ENCODE results near the gene TUBB3.

Gene TUBB3

DNA sequence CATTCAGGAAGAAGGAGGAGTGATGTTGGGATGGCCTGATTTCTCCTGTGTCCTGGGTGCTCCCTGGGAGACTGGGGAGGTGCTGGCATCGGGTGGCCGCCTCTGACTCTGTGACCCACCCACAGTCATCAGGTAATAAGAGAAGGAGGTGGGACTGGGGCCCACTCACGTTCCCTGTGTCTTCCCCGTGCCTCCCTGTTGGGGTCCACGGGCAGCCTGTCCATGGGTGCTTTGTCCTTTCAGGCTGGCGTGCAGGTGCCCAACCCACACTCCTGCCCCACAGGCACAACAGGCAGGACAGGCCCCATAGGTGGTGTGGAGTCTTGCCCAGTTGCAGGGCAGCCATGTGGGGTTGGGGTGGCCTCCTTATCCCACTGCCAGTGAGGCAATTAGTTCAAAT, 29.4 kb downstream of the TUBB3 start:
- ATAC-seq: no peak
- TF ChIP-seq, protein P1, sequence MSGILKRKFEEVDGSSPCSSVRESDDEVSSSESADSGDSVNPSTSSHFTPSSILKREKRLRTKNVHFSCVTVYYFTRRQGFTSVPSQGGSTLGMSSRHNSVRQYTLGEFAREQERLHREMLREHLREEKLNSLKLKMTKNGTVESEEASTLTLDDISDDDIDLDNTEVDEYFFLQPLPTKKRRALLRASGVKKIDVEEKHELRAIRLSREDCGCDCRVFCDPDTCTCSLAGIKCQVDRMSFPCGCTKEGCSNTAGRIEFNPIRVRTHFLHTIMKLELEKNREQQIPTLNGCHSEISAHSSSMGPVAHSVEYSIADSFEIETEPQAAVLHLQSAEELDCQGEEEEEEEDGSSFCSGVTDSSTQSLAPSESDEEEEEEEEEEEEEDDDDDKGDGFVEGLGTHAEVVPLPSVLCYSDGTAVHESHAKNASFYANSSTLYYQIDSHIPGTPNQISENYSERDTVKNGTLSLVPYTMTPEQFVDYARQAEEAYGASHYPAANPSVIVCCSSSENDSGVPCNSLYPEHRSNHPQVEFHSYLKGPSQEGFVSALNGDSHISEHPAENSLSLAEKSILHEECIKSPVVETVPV (CRISPR knock-in tag; IDR thresholded peaks at IDR 0.05): no peak
- no peak for TF ChIP-seq ISL1 (CRISPR knock-in tag; IDR thresholded peaks at IDR 0.05)
- no peak for TF ChIP-seq ESRRG (CRISPR knock-in tag; IDR thresholded peaks at IDR 0.05)
- no peak for TF ChIP-seq ARNTL (CRISPR knock-in tag; IDR thresholded peaks at IDR 0.05; ENCODE audit: borderline replicate concordance, low read depth)
- no peak for TF ChIP-seq RARB (CRISPR knock-in tag; IDR thresholded peaks at IDR 0.05)
- no peak for TF ChIP-seq TOX (CRISPR knock-in tag; IDR thresholded peaks at IDR 0.05; ENCODE audit: borderline replicate concordance)
- TF ChIP-seq OSR1 (CRISPR knock-in tag; IDR thresholded peaks at IDR 0.05): no peak
- TF ChIP-seq BACH2 (CRISPR knock-in tag; IDR thresholded peaks at IDR 0.05; ENCODE audit: borderline replicate concordance): no peak

DNA sequence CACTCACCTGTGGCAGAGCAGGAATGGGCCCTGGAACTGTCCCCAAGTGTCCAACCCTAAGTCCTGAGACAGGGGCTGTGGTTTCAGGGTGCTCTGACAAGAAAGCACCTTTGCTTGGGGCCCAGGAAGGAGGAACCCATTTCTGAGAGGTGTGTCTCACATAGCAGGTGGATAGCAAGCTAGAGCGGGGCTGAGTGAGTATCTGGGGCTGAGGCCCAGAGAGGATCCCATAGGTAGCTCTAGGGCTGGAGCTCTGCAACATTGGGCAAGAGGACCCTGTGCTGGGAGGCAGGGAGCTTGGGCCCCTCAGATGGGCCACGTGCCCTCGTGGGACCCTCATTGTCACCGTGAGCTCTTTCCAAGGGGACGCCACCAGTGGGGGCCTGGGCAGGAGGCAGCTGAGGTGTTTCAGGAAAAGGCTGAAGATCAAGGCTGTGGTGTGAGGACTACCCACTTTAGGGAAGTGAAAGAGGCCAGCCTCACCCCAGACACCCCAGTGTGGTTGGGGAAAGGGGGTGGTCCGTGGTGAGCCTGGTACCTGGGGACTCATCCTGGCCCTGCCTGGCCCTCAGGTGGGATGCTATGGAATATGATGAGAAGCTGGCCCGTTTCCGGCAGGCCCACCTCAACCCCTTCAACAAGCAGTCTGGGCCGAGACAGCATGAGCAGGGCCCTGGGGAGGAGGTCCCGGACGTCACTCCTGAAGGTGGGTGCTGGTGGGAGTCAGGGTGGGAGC, 30.7 kb downstream of the TUBB3 start:
- no peak for ATAC-seq
- TF ChIP-seq ESRRG (CRISPR knock-in tag; IDR thresholded peaks at IDR 0.05) (no peak), ZFP30 (CRISPR knock-in tag; IDR thresholded peaks at IDR 0.05) (no peak), PPARA (CRISPR knock-in tag; IDR thresholded peaks at IDR 0.05; ENCODE audit: borderline replicate concordance) (no peak)

DNA sequence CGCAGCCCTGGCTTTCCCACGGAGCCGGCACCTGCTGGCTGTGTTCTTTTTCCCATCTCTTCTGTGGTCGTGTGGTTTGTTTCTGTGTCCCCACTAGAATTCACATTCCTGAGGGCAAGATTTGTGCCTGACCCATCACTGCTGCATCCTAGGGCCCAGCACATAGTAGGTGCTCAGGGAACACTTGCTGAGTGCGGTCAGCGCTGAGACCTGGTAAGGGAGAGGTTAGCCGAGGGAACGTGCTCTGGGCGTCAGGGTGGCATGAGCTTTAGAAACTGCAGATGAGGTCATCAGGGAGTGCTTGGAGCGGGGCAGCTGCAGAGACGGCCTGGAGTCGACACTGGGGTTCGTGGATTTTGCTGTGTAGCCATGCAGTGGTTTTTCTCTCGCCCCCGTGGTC, 31.3 kb downstream of the TUBB3 start:
- no peak for ATAC-seq

DNA sequence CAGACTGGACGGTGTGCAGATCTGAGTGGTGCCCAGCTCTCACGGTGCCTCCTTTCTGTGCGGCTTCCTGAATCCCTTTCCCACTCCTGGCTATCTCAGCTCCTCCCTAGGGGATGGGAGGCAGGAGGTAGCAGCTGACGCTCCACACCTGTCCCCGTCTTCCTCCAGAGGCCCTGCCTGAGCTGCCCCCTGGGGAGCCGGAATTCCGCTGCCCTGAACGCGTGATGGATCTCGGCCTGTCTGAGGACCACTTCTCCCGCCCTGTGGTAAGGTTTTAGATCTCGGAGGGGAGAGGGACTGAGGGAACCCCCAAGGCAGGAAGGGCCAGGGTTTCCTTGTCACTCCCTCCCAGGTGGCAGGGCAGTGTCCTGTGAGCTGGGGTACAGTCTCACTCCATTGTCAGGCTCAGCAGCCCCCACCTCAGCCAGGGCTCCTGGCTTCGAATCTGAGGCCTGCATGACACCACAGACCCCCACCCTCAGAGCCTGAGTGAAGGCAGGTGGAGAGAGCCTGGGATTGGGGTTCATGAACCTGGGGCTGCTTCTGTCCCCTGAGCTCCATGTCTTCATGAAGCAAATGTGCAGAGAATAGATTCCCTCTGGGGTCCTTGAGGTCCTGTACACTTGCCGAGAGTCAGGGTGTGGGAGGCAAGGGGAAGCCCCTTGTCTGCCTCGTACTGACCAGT, 32.0 kb downstream of the TUBB3 start:
- ATAC-seq: no peak
- TF ChIP-seq, protein P2, sequence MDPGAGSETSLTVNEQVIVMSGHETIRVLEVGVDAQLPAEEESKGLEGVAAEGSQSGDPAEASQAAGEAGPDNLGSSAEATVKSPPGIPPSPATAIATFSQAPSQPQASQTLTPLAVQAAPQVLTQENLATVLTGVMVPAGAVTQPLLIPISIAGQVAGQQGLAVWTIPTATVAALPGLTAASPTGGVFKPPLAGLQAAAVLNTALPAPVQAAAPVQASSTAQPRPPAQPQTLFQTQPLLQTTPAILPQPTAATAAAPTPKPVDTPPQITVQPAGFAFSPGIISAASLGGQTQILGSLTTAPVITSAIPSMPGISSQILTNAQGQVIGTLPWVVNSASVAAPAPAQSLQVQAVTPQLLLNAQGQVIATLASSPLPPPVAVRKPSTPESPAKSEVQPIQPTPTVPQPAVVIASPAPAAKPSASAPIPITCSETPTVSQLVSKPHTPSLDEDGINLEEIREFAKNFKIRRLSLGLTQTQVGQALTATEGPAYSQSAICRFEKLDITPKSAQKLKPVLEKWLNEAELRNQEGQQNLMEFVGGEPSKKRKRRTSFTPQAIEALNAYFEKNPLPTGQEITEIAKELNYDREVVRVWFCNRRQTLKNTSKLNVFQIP (CRISPR knock-in tag; IDR thresholded peaks at IDR 0.05; ENCODE audit: borderline replicate concordance, low read depth): no peak
- TF ChIP-seq PPARA (CRISPR knock-in tag; IDR thresholded peaks at IDR 0.05; ENCODE audit: borderline replicate concordance) (no peak), ZNF8 (CRISPR knock-in tag; IDR thresholded peaks at IDR 0.05) (no peak), ZNF565 (CRISPR knock-in tag; conservative IDR thresholded peaks at IDR 0.05; ENCODE audit: low read depth) (no peak), OSR1 (CRISPR knock-in tag; IDR thresholded peaks at IDR 0.05) (no peak), ARNTL (CRISPR knock-in tag; IDR thresholded peaks at IDR 0.05; ENCODE audit: borderline replicate concordance, low read depth) (no peak), ZFP3 (CRISPR knock-in tag; IDR thresholded peaks at IDR 0.05) (no peak), RARB (CRISPR knock-in tag; IDR thresholded peaks at IDR 0.05) (no peak), ZC3H10 (CRISPR knock-in tag; IDR thresholded peaks at IDR 0.05) (no peak), CSDC2 (CRISPR knock-in tag; IDR thresholded peaks at IDR 0.05) (no peak), ZNF70 (CRISPR knock-in tag; IDR thresholded peaks at IDR 0.05) (no peak), TCF4 (CRISPR knock-in tag; IDR thresholded peaks at IDR 0.05; ENCODE audit: borderline replicate concordance) (no peak), GLIS3 (CRISPR knock-in tag; IDR thresholded peaks at IDR 0.05) (no peak), TOX (CRISPR knock-in tag; IDR thresholded peaks at IDR 0.05; ENCODE audit: borderline replicate concordance) (no peak)
- TF ChIP-seq, protein P3, sequence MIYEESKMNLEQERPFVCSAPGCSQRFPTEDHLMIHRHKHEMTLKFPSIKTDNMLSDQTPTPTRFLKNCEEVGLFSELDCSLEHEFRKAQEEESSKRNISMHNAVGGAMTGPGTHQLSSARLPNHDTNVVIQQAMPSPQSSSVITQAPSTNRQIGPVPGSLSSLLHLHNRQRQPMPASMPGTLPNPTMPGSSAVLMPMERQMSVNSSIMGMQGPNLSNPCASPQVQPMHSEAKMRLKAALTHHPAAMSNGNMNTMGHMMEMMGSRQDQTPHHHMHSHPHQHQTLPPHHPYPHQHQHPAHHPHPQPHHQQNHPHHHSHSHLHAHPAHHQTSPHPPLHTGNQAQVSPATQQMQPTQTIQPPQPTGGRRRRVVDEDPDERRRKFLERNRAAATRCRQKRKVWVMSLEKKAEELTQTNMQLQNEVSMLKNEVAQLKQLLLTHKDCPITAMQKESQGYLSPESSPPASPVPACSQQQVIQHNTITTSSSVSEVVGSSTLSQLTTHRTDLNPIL (CRISPR knock-in tag; IDR thresholded peaks at IDR 0.05; ENCODE audit: low read depth): no peak
- TF ChIP-seq, protein P1 (CRISPR knock-in tag; IDR thresholded peaks at IDR 0.05): no peak
- TF ChIP-seq, protein P4, sequence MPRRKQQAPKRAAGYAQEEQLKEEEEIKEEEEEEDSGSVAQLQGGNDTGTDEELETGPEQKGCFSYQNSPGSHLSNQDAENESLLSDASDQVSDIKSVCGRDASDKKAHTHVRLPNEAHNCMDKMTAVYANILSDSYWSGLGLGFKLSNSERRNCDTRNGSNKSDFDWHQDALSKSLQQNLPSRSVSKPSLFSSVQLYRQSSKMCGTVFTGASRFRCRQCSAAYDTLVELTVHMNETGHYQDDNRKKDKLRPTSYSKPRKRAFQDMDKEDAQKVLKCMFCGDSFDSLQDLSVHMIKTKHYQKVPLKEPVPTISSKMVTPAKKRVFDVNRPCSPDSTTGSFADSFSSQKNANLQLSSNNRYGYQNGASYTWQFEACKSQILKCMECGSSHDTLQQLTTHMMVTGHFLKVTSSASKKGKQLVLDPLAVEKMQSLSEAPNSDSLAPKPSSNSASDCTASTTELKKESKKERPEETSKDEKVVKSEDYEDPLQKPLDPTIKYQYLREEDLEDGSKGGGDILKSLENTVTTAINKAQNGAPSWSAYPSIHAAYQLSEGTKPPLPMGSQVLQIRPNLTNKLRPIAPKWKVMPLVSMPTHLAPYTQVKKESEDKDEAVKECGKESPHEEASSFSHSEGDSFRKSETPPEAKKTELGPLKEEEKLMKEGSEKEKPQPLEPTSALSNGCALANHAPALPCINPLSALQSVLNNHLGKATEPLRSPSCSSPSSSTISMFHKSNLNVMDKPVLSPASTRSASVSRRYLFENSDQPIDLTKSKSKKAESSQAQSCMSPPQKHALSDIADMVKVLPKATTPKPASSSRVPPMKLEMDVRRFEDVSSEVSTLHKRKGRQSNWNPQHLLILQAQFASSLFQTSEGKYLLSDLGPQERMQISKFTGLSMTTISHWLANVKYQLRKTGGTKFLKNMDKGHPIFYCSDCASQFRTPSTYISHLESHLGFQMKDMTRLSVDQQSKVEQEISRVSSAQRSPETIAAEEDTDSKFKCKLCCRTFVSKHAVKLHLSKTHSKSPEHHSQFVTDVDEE (CRISPR knock-in tag; IDR thresholded peaks at IDR 0.05): no peak

More for the DNA sequence above, 31.3 kb downstream of the TUBB3 start:
- TF ChIP-seq, protein P1 (CRISPR knock-in tag; IDR thresholded peaks at IDR 0.05): no peak
- TF ChIP-seq ZC3H10 (CRISPR knock-in tag; IDR thresholded peaks at IDR 0.05): no peak
